Sciatic nerve (tissue), 2 donors: Measurements from ENCODE around the gene ISG20. TPM values are rescaled to one million over a fixed set of nuclear protein-coding genes. Genes with fewer than 3 reads are reported as not detected.

ENCODE experiments used
- ATAC-seq: fragments of 200-7000 bp; cut with Tn5 transposase; one replicate; pipeline ENCODE4 v1.9.1; 2020; ENCODE audit warnings: mild to moderate bottlenecking, moderate library complexity
- DNase-seq: peaks from one replicate; pipeline ENCODE4 v3.0.0-alpha.2; 2020; ENCODE audit warnings: low spot score
- intact Hi-C: fragments of 100-400 bp; cut with DNase I; formaldehyde crosslinking; loops from one replicate; pipeline ENCODE4 v1.14.2; 2022
- total RNA-seq: library from RNA; stranded (reverse); fragmentation: NEBNext Ultra II Directional; extraction: Animal tissue kit (Norgen Biotek cat#: 25700); gene quantifications from one replicate; pipeline ENCODE4 v1.2.1, GENCODE V29; 2021
- donor health status: DM: no; HTN: no; CAD: no.
- donor health status: DM: no; HTN: no; CAD: no.

ISG20 gene
- total RNA-seq, 1 donor from 2014 or later = 20.2 TPM

GRCh38 chr15:88661041-88661700 is 22.4 kb downstream of the ISG20 start:
- DNase-seq (peak; percentile 18), ATAC-seq (no peak)
- intact Hi-C loops = loop anchor here (5.0 kb wide), 1 partner anchor 34 kb away; no protein-coding TSS in a partner anchor

GRCh38 chr15:88661761-88662556 is 23.1 kb downstream of the ISG20 start:
- intact Hi-C loops = loop anchor here (5.0 kb wide), 1 partner anchor 35 kb away; no protein-coding TSS in a partner anchor
- no peak for DNase-seq
- ATAC-seq = no peak

GRCh38 chr15:88663141-88663621 is 24.4 kb downstream of the ISG20 start:
- intact Hi-C loops = loop anchor here (5.0 kb wide), 1 partner anchor 36 kb away; no protein-coding TSS in a partner anchor
- ATAC-seq (no peak), DNase-seq (peak; percentile 45)

- intact Hi-C loops = loop anchor here (5.0 kb wide), 1 partner anchor 37 kb away; no protein-coding TSS in a partner anchor
- peak; percentile 66 for ATAC-seq
- DNase-seq = peak; percentile 56
Measured at GRCh38 chr15:88664151-88664778, 25.4 kb downstream of the ISG20 start.

GRCh38 chr15:88674661-88675060 is 35.8 kb downstream of the ISG20 start:
- intact Hi-C loops = no loop called here
- no peak for ATAC-seq
- no peak for DNase-seq

- ATAC-seq (no peak), DNase-seq (no peak)
- intact Hi-C loops = no loop called here
Measured at GRCh38 chr15:88678755-88679154, 39.9 kb downstream of the ISG20 start.

- ATAC-seq (no peak), DNase-seq (no peak)
- intact Hi-C loops = no loop called here
Measured at GRCh38 chr15:88680241-88681001, 41.6 kb downstream of the ISG20 start.

- DNase-seq (no peak), ATAC-seq (peak; percentile 65)
- intact Hi-C loops = no loop called here
Measured at GRCh38 chr15:88681610-88682221, 42.9 kb downstream of the ISG20 start.

- no peak for ATAC-seq
- no peak for DNase-seq
- intact Hi-C loops = no loop called here
Measured at GRCh38 chr15:88684345-88684744, 45.5 kb downstream of the ISG20 start.

- no peak for DNase-seq
- intact Hi-C loops = no loop called here
- no peak for ATAC-seq
Measured at GRCh38 chr15:88686166-88686565, 47.4 kb downstream of the ISG20 start.

GRCh38 chr15:88688394-88688933 is 49.6 kb downstream of the ISG20 start:
- intact Hi-C loops = no loop called here
- DNase-seq (no peak), ATAC-seq (no peak)

- intact Hi-C loops = no loop called here
- ATAC-seq (no peak), DNase-seq (no peak)
Measured at GRCh38 chr15:88690331-88690730, 51.5 kb downstream of the ISG20 start.

GRCh38 chr15:88693191-88693590 is 54.4 kb downstream of the ISG20 start:
- no peak for DNase-seq
- no peak for ATAC-seq
- intact Hi-C loops = no loop called here

GRCh38 chr15:88695101-88695500 is 56.3 kb downstream of the ISG20 start:
- intact Hi-C loops = no loop called here
- no peak for DNase-seq
- ATAC-seq = no peak

- DNase-seq (no peak), ATAC-seq (no peak)
- intact Hi-C loops = no loop called here
Measured at GRCh38 chr15:88695691-88696251, 57.0 kb downstream of the ISG20 start.

GRCh38 chr15:88696254-88696653 is 57.4 kb downstream of the ISG20 start:
- intact Hi-C loops = no loop called here
- DNase-seq (no peak), ATAC-seq (no peak)

- DNase-seq (no peak), ATAC-seq (no peak)
- intact Hi-C loops = no loop called here
Measured at GRCh38 chr15:88697276-88697675, 58.5 kb downstream of the ISG20 start.

GRCh38 chr15:88699861-88700260 is 61.0 kb downstream of the ISG20 start:
- intact Hi-C loops = no loop called here
- ATAC-seq (no peak), DNase-seq (no peak)
